Osteoblast (primary cell): ENCODE results near the gene ADRA2C. TPM values are rescaled to one million over a fixed set of nuclear protein-coding genes. Genes with fewer than 3 reads are reported as not detected.
A peak's percentile ranks its signal among the peaks of the same experiment; 100 is the strongest.

Experiments used
- DNase-seq: peaks from one replicate; pipeline ENCODE4 v3.0.0; 2011; ENCODE audit warnings: low spot score, mixed read lengths; ENCODE audit not compliant: insufficient read length; ENCODE audit errors: missing footprints
- H2AFZ ChIP-seq: 2 replicates; pipeline ENCODE4 v1.6.0; 2011; ENCODE audit warnings: mild to moderate bottlenecking, low read length
- H3K27ac ChIP-seq: 2 replicates; pipeline ENCODE4 v1.5.1; 2011; ENCODE audit warnings: mild to moderate bottlenecking, low read depth, low read length, moderate library complexity
- H3K27me3 ChIP-seq: 2 replicates; pipeline ENCODE4 v1.6.0; 2012; ENCODE audit warnings: mild to moderate bottlenecking, control low read depth, inconsistent platforms, low read length, moderate library complexity; ENCODE audit not compliant: insufficient read depth
- H3K36me3 ChIP-seq: 2 replicates; pipeline ENCODE4 v1.5.1; 2011; ENCODE audit warnings: mild to moderate bottlenecking, low read length, control low read depth, moderate library complexity; ENCODE audit not compliant: insufficient read depth
- H3K4me1 ChIP-seq: 2 replicates; pipeline ENCODE4 v1.5.1; 2011; ENCODE audit warnings: mild to moderate bottlenecking, low read length, control low read depth, moderate library complexity; ENCODE audit not compliant: insufficient read depth
- H3K4me2 ChIP-seq: 2 replicates; pipeline ENCODE4 v1.6.0; 2011; ENCODE audit warnings: mild to moderate bottlenecking, low read length; ENCODE audit not compliant: insufficient read depth
- H3K4me3 ChIP-seq: fragments of 200-600 bp; sonication (generic); 3 replicates; pipeline ENCODE4 v1.5.1; 2012; ENCODE audit warnings: mild to moderate bottlenecking, low read length, inconsistent platforms; ENCODE audit not compliant: insufficient read depth
- H3K79me2 ChIP-seq: 2 replicates; pipeline ENCODE4 v1.6.0; 2012; ENCODE audit warnings: mild to moderate bottlenecking, low read length, control low read depth, inconsistent platforms; ENCODE audit not compliant: insufficient read depth
- H3K9me3 ChIP-seq: 2 replicates; pipeline ENCODE4 v1.5.1; 2011; ENCODE audit warnings: low read depth, low read length, control low read depth
- H4K20me1 ChIP-seq: 2 replicates; pipeline ENCODE4 v1.6.0; 2012; ENCODE audit warnings: mild to moderate bottlenecking, low read length, control low read depth; ENCODE audit not compliant: insufficient read depth
- CTCF ChIP-seq: IDR thresholded peaks from 2 replicates; pipeline ENCODE4 v1.5.1; 2011; ENCODE audit warnings: mild to moderate bottlenecking, low read depth, low read length, moderate library complexity; ENCODE audit errors: extremely low read depth
- total RNA-seq: library from RNA; depleted of rRNA; stranded (reverse); fragments of >200 nt; gene quantifications from 2 replicates; pipeline ENCODE4 v1.2.3, GENCODE V29; 2012

Gene ADRA2C
- total RNA-seq, 1 donor = 1.1 TPM

DNA sequence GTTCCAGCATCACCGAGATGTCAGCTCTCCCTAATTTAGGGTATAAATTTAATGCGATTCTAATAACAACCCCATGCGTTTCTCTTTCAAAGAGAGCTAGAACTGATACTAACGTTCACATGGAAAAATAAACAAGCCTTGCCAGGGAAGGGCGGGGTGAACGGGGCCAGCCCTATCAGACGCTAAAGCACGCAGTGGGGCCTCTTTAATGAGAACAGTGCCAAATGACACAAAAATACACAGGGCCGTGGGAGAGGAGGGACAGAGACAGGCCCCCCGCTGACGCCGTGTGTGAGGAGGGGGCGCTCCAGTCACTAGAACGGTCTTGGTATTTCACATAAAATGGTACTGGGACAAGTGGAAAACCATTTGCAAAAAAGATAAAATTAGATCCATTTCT is 21.3 kb upstream of the ADRA2C start:
- Histone ChIP-seq H3K27me3 (peaks cover 62% of the 10 kb centered on the region), H3K4me3 (no peak overlapping the region), H3K36me3 (no peaks in the 10 kb centered on the region), H3K79me2 (no peaks in the 10 kb centered on the region), H3K9me3 (peaks cover 6% of the 10 kb centered on the region), H3K4me2 (no peak overlapping the region), H4K20me1 (no peaks in the 10 kb centered on the region), H3K4me1 (no peaks in the 10 kb centered on the region), H2AFZ (no peak overlapping the region), H3K27ac (no peak overlapping the region)
- DNase-seq = no peak
- no peak for TF ChIP-seq CTCF

DNA sequence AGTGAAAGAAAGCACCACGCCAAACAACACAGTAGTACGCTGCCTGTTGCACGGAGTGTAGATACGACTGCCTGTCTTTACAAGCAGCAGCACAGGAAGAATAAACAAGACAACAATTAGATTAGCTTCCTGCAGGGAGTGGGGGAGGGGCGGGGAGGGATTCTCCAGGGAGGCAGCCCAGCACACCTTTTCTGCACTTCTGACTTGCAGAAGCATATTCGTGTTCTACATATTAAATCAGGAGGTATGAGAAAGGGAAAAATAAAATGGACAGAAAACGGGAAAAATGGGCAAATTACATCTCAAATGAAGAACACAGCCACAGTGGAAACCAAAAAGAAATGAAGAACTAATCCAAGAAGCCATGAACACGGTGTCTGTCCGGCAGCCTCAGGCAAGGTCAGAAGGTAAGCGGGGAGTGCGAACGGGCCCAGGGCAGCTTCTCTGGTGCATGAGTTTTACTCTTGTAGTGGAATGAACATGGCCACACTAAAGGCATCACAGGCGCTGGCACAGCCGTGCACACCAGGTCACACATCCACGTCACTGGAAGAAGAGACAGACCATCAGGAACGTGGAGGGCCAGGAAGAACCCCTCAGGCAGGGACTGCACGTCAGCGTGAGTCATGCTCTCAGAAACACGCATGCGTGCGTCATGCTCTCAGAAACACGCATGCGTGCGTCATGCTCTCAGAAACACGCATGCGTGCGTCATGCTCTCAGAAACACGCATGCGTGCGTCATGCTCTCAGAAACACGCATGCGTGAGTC is 20.1 kb upstream of the ADRA2C start:
- Histone ChIP-seq H3K27ac (no peak overlapping the region), H4K20me1 (no peaks in the 10 kb centered on the region), H3K4me2 (no peak overlapping the region), H3K36me3 (no peaks in the 10 kb centered on the region), H3K4me1 (no peaks in the 10 kb centered on the region), H3K27me3 (peaks cover 65% of the 10 kb centered on the region), H3K79me2 (no peaks in the 10 kb centered on the region), H3K4me3 (no peak overlapping the region), H2AFZ (no peak overlapping the region), H3K9me3 (peaks cover 6% of the 10 kb centered on the region)
- no peak for DNase-seq
- TF ChIP-seq CTCF = no peak

DNA sequence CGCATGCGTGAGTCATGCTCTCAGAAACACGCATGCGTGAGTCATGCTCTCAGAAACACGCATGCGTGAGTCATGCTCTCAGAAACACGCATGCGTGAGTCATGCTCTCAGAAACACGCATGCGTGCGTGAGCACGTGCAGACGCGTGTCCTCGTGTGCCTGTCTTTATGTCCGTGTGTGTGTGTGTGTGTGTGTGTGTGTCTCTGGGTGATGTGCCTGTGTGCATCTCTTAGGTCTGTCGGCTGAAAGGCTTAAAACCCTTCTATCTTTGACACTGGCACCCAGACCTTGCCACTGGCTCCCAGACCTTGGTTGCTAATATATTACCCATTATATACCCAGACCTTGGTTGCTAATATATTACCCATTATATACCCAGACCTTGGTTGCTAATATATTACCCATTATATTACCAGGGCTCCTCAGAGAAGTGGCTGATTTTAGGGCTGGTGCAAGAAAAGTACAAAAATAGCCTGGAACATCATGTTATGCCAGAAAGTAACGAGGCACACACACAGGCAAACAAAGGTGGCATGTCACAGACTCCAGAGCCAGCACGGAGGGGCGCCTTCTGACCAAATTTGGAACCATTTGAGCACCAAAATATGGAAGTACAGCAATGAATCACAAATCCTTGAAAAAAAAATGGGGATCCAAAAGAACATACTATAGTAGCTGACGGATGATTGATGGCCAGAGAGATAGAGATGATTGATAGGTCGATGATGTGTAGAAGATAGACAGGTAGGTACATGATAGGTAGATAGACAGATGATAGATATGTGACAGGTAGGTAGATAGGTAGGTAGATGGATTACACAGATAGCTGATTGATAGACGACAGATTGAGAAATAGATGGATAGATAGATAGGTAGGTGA is 19.2 kb upstream of the ADRA2C start:
- no peak overlapping the region for H3K27ac ChIP-seq
- H4K20me1 ChIP-seq = no peaks in the 10 kb centered on the region
- H3K4me3 ChIP-seq = no peak overlapping the region
- no peak overlapping the region for H3K4me2 ChIP-seq
- no peaks in the 10 kb centered on the region for H3K79me2 ChIP-seq
- no peaks in the 10 kb centered on the region for H3K4me1 ChIP-seq
- H3K9me3 ChIP-seq = peaks cover 6% of the 10 kb centered on the region
- no peak overlapping the region for H2AFZ ChIP-seq
- H3K27me3 ChIP-seq = peaks cover 72% of the 10 kb centered on the region
- no peak for DNase-seq
- H3K36me3 ChIP-seq = no peaks in the 10 kb centered on the region
- TF ChIP-seq CTCF = no peak

- Histone ChIP-seq H3K27me3 (peaks cover 75% of the 10 kb centered on the region), H3K79me2 (no peaks in the 10 kb centered on the region)
Observed at GRCh38 chr4:3747581-3747904, 18.6 kb upstream of the ADRA2C start.

More at GRCh38 chr4:3747581-3747904, 18.6 kb upstream of the ADRA2C start:
- Histone ChIP-seq H3K4me2 (no peak overlapping the region), H3K27ac (no peak overlapping the region), H3K9me3 (peaks cover 4% of the 10 kb centered on the region), H2AFZ (no peak overlapping the region), H3K36me3 (no peaks in the 10 kb centered on the region), H4K20me1 (no peaks in the 10 kb centered on the region), H3K4me1 (no peaks in the 10 kb centered on the region), H3K4me3 (no peak overlapping the region)
- TF ChIP-seq CTCF = peak; percentile 30
- no peak for DNase-seq
